SU-DHL-6 (cell line): ENCODE data around the gene SMIM38.

Experiments used
- H2AFZ ChIP-seq: fragments of 200-600 bp; sonication (generic); 2 replicates; pipeline ENCODE4 v1.6.1; 2014; ENCODE audit warnings: low read depth, mild to moderate bottlenecking, moderate library complexity, mixed read lengths, antibody characterized with exemption, low read length; ENCODE audit not compliant: severe bottlenecking
- H3F3A ChIP-seq: fragments of 200-600 bp; shearing (Covaris generic); 2 replicates; pipeline ENCODE4 v1.6.0; 2016; ENCODE audit warnings: antibody characterized with exemption, mild to moderate bottlenecking; ENCODE audit not compliant: insufficient read depth
- H3K27ac ChIP-seq: fragments of 200-600 bp; sonication (generic); 2 replicates; pipeline ENCODE4 v1.5.1; 2016; ENCODE audit warnings: low read depth, mild to moderate bottlenecking, low read length, moderate library complexity, mixed read lengths
- H3K27me3 ChIP-seq: fragments of 200-600 bp; sonication (generic), shearing (Covaris generic); 2 replicates; pipeline ENCODE4 v1.6.0; 2014; ENCODE audit warnings: mild to moderate bottlenecking, low read length
- H3K36me3 ChIP-seq: fragments of 200-600 bp; sonication (generic); 2 replicates; pipeline ENCODE4 v1.6.1; 2014; ENCODE audit warnings: mild to moderate bottlenecking, low read length, mixed read lengths
- H3K4me2 ChIP-seq: fragments of 300-600, 200-600 bp; shearing (Covaris generic), sonication (generic); 2 replicates; pipeline ENCODE4 v1.6.0; 2014; ENCODE audit warnings: low read length, low read depth, mild to moderate bottlenecking; ENCODE audit not compliant: poor library complexity, severe bottlenecking
- H3K4me3 ChIP-seq: fragments of 200-600 bp; sonication (generic); 2 replicates; pipeline ENCODE4 v1.5.1; 2014; ENCODE audit warnings: antibody characterized with exemption, low read length, mild to moderate bottlenecking, mixed read lengths; ENCODE audit not compliant: insufficient read depth, poor library complexity, severe bottlenecking
- H3K79me2 ChIP-seq: fragments of 200-600 bp; sonication (generic); 2 replicates; pipeline ENCODE4 v1.6.1; 2014; ENCODE audit warnings: mild to moderate bottlenecking, low read length, moderate library complexity; ENCODE audit not compliant: insufficient read depth
- H3K9ac ChIP-seq: fragments of 200-600 bp; sonication (generic); 2 replicates; pipeline ENCODE4 v1.7.0; 2014; ENCODE audit warnings: mild to moderate bottlenecking, low read length
- H3K9me2 ChIP-seq: fragments of 200-600 bp; sonication (generic); replicated peaks from 2 replicates; pipeline ENCODE4 v1.6.1; 2014; ENCODE audit warnings: low read length; ENCODE audit not compliant: insufficient read depth
- H3K9me3 ChIP-seq: fragments of 200-600 bp; sonication (generic); 2 replicates; pipeline ENCODE4 v1.6.1; 2014; ENCODE audit warnings: low read length, mixed read lengths; ENCODE audit not compliant: insufficient read depth
- H4K20me1 ChIP-seq: fragments of 200-600 bp; sonication (generic); 2 replicates; pipeline ENCODE4 v1.6.1; 2014; ENCODE audit warnings: low read depth, mild to moderate bottlenecking, antibody characterized with exemption, low read length, moderate library complexity, mixed read lengths
- EZH2phosphoT487 ChIP-seq: fragments of 200-600 bp; sonication (generic), shearing (Covaris generic); conservative IDR thresholded peaks from 2 replicates; pipeline ENCODE4 v1.6.1; 2018; ENCODE audit warnings: mild to moderate bottlenecking, antibody characterized with exemption, low read length, moderate library complexity, mixed read lengths
- TF ChIP-seq, protein P1 (sequence below): fragments of 200-600 bp; sonication (generic); IDR thresholded peaks from one replicate; pipeline ENCODE4 v1.5.1; 2017; ENCODE audit warnings: antibody characterized with exemption, mild to moderate bottlenecking, low read length, moderate library complexity; ENCODE audit not compliant: insufficient read depth, poor library complexity, severe bottlenecking

Gene SMIM38

DNA sequence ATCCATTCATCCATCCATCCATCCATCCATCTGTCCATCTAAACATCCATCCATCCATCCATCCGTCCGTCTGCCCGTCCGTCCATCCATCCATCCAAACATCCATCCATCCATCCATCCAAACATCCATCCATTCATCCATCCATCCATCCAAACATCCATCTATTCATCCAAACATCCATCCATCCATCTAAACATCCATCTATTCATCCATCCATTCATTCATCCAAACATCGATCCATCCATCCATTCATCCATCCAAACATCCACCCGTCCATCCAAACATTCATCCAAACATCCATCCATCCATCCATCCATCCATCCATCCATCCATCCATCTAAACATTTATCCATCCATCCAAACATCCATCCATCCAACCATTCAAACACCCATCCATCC lies 45.3 kb upstream of the SMIM38 start:
- Histone ChIP-seq H3K4me2 (no peak overlapping the region), H4K20me1 (no peaks in the 10 kb centered on the region), H2AFZ (no peak overlapping the region), H3K9me2 (no peaks in the 10 kb centered on the region), H3K9me3 (no peaks in the 10 kb centered on the region), H3F3A (no peaks in the 10 kb centered on the region), H3K27me3 (no peaks in the 10 kb centered on the region), H3K79me2 (no peaks in the 10 kb centered on the region), H3K4me3 (no peak overlapping the region), H3K27ac (no peak overlapping the region), H3K36me3 (no peaks in the 10 kb centered on the region), H3K9ac (no peak overlapping the region)
- TF ChIP-seq EZH2phosphoT487: no peak
- TF ChIP-seq, protein P1, sequence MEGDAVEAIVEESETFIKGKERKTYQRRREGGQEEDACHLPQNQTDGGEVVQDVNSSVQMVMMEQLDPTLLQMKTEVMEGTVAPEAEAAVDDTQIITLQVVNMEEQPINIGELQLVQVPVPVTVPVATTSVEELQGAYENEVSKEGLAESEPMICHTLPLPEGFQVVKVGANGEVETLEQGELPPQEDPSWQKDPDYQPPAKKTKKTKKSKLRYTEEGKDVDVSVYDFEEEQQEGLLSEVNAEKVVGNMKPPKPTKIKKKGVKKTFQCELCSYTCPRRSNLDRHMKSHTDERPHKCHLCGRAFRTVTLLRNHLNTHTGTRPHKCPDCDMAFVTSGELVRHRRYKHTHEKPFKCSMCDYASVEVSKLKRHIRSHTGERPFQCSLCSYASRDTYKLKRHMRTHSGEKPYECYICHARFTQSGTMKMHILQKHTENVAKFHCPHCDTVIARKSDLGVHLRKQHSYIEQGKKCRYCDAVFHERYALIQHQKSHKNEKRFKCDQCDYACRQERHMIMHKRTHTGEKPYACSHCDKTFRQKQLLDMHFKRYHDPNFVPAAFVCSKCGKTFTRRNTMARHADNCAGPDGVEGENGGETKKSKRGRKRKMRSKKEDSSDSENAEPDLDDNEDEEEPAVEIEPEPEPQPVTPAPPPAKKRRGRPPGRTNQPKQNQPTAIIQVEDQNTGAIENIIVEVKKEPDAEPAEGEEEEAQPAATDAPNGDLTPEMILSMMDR: no peak

DNA sequence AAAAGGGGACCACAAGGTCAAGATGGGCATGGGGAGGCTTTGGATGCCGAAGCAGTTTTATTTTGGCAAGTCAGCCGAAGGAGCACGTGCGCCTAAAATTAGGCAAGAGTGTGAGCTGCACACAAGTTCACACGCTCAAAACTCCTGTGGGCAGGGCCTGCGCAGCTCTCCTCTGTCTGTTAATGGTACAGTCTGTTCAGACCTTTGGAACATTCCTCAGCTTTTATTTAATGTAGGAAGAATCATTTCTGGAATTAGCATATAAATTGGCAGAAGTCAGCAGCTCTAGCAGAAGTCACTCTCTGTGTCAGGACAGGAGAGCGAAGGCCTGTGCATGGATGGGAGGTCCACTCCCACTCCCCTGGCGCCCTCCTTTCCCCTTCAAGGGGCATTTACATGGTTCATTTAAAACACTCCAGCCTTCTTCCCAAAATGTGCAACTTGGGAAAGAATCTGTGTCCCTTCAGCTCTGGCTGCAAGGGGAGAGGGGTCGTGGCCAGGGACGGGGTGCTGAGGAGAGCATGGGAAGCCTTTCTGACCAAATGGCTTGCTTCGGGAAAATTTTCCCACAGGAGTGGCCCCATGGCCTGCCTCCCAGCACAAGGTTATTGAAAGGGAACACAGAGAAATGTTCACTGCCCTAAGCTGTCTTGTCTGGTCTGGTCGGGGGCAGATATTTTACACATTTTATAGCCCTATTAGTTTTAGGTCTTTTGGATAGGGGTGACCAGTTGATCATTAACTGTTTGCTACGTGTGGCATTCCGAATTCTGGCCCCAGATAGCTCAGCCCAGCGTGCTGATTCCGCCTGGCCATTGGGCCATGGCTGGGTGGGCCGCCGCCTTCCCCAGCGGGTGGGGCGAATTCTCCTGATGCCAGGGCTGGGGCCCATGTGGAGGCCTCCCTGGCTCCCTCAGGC lies 43.9 kb upstream of the SMIM38 start:
- Histone ChIP-seq H3K27me3 (no peaks in the 10 kb centered on the region), H2AFZ (no peak overlapping the region)

DNA sequence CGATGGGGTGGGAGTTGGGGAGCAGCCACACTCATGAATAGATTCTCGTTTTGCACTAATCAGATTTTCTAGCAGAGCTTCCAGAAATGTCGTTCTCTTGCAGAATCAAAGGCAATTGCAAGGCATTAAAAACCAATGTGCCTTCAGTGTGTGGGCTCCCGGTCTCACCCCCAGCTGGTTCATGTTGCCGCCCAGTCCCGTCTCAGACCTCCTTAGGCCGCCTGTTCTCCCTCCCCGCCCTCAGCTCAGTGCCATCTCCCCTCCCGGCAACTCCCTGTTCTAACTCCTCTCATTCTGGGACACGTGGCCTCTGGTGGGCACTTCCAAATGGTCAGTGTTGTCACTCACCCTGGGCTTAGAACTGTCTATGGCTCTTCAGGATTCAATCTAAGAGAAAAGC lies 42.5 kb upstream of the SMIM38 start:
- H3K9ac ChIP-seq: no peak overlapping the region
- no peak for TF ChIP-seq EZH2phosphoT487
- TF ChIP-seq, protein P1: no peak
- H3K9me2 ChIP-seq: no peaks in the 10 kb centered on the region
- no peak overlapping the region for H3K27ac ChIP-seq
- no peaks in the 10 kb centered on the region for H3F3A ChIP-seq
- H2AFZ ChIP-seq: no peak overlapping the region
- no peak overlapping the region for H3K4me3 ChIP-seq
- no peaks in the 10 kb centered on the region for H3K79me2 ChIP-seq
- H3K27me3 ChIP-seq: no peaks in the 10 kb centered on the region
- no peak overlapping the region for H3K4me2 ChIP-seq
- H4K20me1 ChIP-seq: no peaks in the 10 kb centered on the region
- H3K9me3 ChIP-seq: no peaks in the 10 kb centered on the region
- H3K36me3 ChIP-seq: no peaks in the 10 kb centered on the region

More for the DNA sequence above, 43.9 kb upstream of the SMIM38 start:
- Histone ChIP-seq H3K9ac (no peak overlapping the region), H3F3A (no peaks in the 10 kb centered on the region), H3K79me2 (no peaks in the 10 kb centered on the region), H3K9me3 (no peaks in the 10 kb centered on the region), H3K4me2 (no peak overlapping the region), H3K9me2 (no peaks in the 10 kb centered on the region), H3K4me3 (no peak overlapping the region), H3K27ac (no peak overlapping the region), H3K36me3 (no peaks in the 10 kb centered on the region), H4K20me1 (no peaks in the 10 kb centered on the region)
- TF ChIP-seq, protein P1: no peak
